LNCaP clone FGC (cell line): ENCODE data around the gene OPCML.

Experiments used
- DNase-seq: peaks from one replicate; pipeline ENCODE4 v3.0.0-alpha.2; 2011; ENCODE audit warnings: low read depth
- H3K4me3 ChIP-seq: 2 replicates; pipeline ENCODE4 v1.5.1; 2011; ENCODE audit warnings: mild to moderate bottlenecking, low read depth, low read length, control low read depth
- TF ChIP-seq, protein P1 (sequence below): IDR thresholded peaks from 2 replicates; pipeline ENCODE4 v1.5.1; 2012; ENCODE audit warnings: mild to moderate bottlenecking; ENCODE audit not compliant: control insufficient read depth, insufficient read depth; ENCODE audit errors: extremely low read depth

OPCML gene

DNA sequence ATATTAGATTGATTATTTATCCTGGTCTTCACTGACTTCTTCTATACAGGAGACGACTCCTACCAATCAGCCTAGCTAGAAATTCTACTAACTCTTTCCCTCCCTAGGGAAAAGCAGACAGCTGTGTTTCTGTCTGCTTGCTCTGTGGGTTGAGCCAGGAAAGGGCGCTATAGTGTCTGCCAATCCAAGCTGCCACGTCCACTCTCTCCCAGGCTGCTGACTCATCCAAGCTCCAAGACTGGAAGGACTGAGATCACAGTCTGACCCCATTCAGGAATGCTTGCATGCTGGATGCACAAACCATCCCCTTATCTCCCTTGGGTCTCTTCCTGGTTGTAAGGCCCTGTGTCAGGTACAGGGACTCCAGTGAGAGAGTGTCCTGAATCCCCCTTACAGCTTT is 955.6 kb downstream of the OPCML start:
- H3K4me3 ChIP-seq = no peak overlapping the region
- TF ChIP-seq, protein P1, sequence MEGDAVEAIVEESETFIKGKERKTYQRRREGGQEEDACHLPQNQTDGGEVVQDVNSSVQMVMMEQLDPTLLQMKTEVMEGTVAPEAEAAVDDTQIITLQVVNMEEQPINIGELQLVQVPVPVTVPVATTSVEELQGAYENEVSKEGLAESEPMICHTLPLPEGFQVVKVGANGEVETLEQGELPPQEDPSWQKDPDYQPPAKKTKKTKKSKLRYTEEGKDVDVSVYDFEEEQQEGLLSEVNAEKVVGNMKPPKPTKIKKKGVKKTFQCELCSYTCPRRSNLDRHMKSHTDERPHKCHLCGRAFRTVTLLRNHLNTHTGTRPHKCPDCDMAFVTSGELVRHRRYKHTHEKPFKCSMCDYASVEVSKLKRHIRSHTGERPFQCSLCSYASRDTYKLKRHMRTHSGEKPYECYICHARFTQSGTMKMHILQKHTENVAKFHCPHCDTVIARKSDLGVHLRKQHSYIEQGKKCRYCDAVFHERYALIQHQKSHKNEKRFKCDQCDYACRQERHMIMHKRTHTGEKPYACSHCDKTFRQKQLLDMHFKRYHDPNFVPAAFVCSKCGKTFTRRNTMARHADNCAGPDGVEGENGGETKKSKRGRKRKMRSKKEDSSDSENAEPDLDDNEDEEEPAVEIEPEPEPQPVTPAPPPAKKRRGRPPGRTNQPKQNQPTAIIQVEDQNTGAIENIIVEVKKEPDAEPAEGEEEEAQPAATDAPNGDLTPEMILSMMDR = no peak
- no peak for DNase-seq

DNA sequence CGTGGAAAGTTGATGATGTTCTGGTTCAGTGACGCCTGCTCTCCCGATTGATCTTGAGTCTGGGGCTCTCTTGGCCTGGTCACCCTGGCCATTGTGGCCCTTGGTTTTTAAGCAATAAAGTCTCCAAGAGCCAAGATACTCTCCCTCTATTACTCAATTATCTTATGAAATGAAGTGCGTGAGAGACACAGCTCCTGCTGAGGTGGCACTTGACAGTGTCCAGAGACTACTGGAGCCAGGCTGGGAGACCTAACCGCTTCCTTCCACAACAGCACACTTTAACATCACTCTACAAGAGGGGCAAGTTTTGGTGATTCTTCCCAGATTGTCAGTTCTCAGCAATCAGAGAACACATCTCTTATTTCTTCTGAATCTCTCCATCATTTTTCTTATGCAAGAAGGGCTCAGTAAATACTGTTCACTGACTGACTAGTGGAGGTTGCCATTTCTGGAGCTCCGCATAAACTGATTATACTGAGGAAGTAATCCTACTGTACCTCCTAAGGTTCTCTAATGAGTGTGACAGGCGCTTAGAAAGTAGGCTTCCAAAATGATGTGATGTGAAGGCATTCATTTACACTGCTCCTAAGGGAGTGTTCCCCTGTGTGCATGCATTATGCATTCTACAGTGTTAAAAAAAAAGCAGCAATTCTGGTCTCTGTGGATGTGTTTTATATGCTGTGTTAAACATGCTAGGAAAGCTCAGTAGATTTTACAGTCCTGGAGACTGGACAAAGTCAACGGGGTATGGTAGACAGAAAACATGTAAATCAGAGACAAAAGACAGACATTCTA is 968.0 kb downstream of the OPCML start:
- no peak overlapping the region for H3K4me3 ChIP-seq
- no peak for DNase-seq
- TF ChIP-seq, protein P1 = no peak

DNA sequence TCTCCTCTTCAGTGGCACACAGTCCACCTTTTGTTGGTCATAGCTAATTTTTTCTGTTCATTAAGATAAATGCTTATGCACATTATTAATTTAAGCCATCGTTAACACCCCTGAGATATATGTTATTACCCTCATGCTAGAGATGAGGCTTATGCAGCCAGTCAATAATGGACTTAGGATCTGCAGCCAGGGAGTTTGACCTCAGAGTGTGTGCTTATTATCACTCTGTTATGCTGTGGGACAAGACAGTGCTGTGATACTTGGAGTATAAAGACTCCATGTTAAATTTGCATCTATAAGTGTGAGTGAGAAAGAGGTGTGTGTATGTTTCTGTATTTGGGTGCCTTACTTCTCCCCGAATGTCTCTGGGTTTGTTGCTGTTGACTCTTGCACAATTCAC is 969.3 kb downstream of the OPCML start:
- no peak for DNase-seq
- TF ChIP-seq, protein P1 = no peak
- H3K4me3 ChIP-seq = no peak overlapping the region

DNA sequence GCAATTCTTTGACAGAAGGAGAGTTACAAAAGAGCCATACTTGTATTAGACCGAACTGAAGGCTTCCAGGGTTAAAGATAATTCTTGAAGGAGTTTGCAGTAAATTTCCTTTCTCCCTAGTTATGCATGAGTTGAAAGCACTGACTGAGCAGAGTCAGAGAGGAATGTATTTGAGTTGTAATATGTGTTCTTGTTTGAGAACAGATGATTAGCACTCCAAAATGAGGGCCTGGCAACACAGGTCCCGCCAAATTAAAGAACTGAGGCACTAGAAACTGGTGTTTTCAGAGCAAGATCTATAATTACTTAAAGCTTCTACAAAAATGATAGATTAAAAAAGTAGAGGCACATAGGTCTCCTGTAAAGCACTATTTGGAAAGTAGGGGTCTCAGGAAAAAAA is 970.4 kb downstream of the OPCML start:
- H3K4me3 ChIP-seq = no peak overlapping the region
- no peak for DNase-seq
- TF ChIP-seq, protein P1 = no peak

DNA sequence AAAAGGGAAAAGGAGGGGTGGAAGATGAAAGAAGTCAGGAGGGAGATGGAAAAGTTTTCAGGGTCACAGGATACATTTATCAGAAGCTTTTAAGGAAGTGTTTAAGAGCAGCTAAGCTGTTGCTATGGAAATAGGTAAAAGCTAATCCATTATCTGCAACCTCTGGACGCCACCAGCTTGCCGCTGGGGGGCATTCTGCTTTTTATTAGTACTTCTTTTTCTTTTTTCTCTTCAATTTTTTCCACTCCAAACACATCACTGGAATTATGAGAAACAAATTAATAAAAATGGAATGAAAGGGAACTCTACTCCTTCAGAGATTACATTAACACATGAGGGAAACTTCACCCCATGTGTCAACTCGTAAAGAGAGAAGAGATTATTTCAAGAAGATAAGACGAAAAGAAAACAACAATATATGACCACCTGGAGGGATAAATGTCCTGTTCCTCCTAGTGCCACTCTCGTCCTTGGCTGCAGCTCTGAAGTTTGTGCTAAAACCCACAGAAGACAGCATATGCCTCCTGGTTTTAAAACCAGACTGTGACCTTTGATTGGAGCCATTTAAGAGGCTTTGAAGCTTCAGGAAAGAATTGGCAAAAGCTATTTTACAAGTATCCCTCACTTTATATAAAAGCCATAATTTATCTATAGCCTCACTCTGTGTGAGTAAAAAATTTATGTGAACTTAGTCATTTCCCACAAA is 972.8 kb downstream of the OPCML start:
- DNase-seq = no peak
- no peak overlapping the region for H3K4me3 ChIP-seq
- TF ChIP-seq, protein P1 = no peak

DNA sequence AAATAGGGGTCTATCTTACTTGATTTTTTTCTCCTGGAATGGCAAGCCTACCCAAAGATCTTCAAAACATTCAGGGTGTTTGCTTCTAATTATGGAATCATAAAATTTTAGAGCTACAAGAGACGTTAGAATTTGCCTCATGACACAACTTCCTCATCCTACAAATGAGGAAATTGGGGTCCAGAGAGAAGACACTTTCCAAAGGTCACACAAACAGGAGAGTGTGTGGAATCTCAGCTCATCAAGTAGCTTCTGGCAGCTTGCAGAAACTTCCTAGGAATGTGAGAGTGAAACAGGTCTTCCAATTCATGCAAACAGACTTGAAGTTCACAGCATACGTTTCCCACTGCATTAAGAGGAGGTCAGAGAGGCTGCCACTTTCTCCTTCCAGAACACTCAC is 976.0 kb downstream of the OPCML start:
- no peak for DNase-seq
- TF ChIP-seq, protein P1 = no peak
- H3K4me3 ChIP-seq = no peak overlapping the region
